Measurements from ENCODE around the gene PPP3R2.

- TF ChIP-seq CTCF (IDR thresholded peaks at IDR 0.05) (no peak), POLR2A (IDR thresholded peaks at IDR 0.05) (no peak), POLR2AphosphoS5 (IDR thresholded peaks at IDR 0.05) (no peak), EP300 (IDR thresholded peaks at IDR 0.05) (no peak)
Measured at GRCh38 chr9:101543098-101543735, 51.6 kb downstream of the PPP3R2 start.

Measured in upper lobe of left lung (tissue), 4 donors.